ENCODE results near the gene AGAP5.

Gene AGAP5

DNA sequence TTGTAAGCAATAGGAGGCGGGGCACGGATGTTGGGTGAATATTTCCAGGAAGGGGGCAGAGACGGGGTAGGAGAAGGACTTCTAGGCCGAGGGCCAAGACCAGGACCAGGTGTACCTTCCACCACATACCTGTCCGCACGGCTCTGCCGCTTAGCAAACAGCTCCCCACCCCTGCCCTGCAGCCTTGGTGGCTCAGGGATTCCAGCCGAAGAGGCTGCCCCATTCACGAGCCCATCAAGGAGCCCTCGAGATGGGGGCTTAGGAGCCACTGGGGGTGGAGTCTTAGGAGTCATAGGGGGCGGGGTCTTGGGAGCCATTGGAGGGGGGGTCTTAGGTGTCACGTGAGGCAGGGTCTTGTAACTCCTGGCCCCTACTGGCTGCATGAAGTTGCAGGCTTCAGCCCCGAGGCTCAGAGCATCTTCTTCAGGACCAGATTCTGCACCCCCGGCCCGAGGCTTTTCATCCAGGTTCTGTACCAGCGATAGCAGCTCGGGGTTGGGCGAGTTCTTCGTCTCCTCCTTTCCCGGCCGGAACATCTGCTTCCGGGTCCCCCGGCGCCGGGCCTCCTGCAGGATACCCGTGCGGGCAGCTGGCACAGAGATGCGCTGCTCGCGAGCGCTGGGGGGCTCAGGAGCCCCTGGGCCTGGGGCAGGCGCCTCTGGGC lies 50.6 kb downstream of the AGAP5 start:
- peak overlapping the region in 4 of 5 donors; percentile 64 to 79 (median 68) for H3K9ac ChIP-seq (ENCODE audit: low read length in 5 of 5)
- peak overlapping the region; percentile 77 to 89 (median 83) for H3K4me3 ChIP-seq (ENCODE audit: low read depth in 1 of 5, low read length in 5 of 5)
- H3K36me3 ChIP-seq (ENCODE audit: control insufficient read depth in 5 of 5, insufficient read depth in 5 of 5, low read length in 5 of 5), result no peaks in the 10 kb centered on the region
- no peaks in the 10 kb centered on the region for H3K27me3 ChIP-seq (ENCODE audit: control insufficient read depth in 5 of 5, insufficient read depth in 4 of 5, low read length in 5 of 5)
- no peak overlapping the region for H3K27ac ChIP-seq (ENCODE audit: low read depth, low read length)
- H3K4me1 ChIP-seq (ENCODE audit: control insufficient read depth in 5 of 5, insufficient read depth in 5 of 5, low read length in 5 of 5), result peaks cover 0 to 21% (median 17%) of the 10 kb centered on the region in 5 donors
- no peaks in the 10 kb centered on the region for H3K9me3 ChIP-seq (ENCODE audit: control insufficient read depth in 5 of 5, low read length in 5 of 5)

DNA sequence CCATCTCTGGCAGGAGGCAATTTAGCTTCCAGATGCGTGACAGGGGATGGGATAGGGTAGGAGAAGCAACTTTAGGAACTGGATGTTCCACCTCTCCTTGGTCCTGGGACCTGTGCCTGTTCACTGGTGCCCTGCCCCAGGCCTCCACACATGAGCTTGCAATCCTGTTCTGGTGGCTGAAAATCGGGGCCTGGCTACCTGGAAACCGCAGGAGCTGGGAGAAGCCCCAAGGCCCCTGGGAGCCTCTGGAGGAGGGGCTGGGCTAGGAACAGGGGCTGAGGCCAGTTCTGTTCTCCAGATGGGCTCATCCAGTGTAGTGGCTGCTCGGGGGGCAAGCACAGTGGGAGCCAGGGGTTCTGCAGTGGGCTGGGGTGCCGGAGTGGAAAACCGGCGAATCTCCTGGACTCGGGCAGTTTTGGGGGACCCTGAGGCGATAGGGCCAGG lies 51.3 kb downstream of the AGAP5 start:
- Histone ChIP-seq H3K27me3 (ENCODE audit: control insufficient read depth in 5 of 5, insufficient read depth in 4 of 5, low read length in 5 of 5) (peaks cover 0 to under 1% (median 0%) of the 10 kb centered on the region in 5 donors), H3K27ac (ENCODE audit: low read depth, low read length) (no peak overlapping the region), H3K36me3 (ENCODE audit: control insufficient read depth in 5 of 5, insufficient read depth in 5 of 5, low read length in 5 of 5) (no peaks in the 10 kb centered on the region), H3K9me3 (ENCODE audit: control insufficient read depth in 5 of 5, low read length in 5 of 5) (no peaks in the 10 kb centered on the region), H3K4me3 (ENCODE audit: low read depth in 1 of 5, low read length in 5 of 5) (no peak overlapping the region), H3K4me1 (ENCODE audit: control insufficient read depth in 5 of 5, insufficient read depth in 5 of 5, low read length in 5 of 5) (peaks cover 0 to 23% (median 19%) of the 10 kb centered on the region in 5 donors), H3K9ac (ENCODE audit: low read length in 5 of 5) (no peak overlapping the region)

DNA sequence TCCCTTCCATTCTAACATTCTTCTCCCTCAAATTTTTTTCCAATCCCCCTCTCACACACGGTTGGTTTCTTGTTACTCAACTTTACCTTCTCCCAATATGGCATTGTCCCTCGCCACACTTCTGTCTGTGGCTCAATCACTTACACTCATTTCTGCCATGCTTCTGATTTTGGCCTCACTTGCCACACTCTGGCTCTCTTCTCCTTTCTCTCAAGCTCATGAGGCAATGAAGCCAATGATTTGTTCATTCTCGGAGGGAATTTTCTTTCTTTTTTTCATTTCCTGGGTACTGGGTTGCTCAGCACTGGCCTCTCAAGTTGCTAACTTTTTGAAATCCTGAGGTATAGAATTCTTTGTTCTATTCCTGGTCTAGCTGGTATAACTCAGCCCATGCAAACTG lies 52.7 kb downstream of the AGAP5 start:
- Histone ChIP-seq H3K4me3 (ENCODE audit: low read depth in 1 of 5, low read length in 5 of 5) (no peak overlapping the region), H3K27ac (ENCODE audit: low read depth, low read length) (no peak overlapping the region), H3K9ac (ENCODE audit: low read length in 5 of 5) (no peak overlapping the region), H3K36me3 (ENCODE audit: control insufficient read depth in 5 of 5, insufficient read depth in 5 of 5, low read length in 5 of 5) (no peaks in the 10 kb centered on the region), H3K4me1 (ENCODE audit: control insufficient read depth in 5 of 5, insufficient read depth in 5 of 5, low read length in 5 of 5) (peaks cover 0 to 29% (median 22%) of the 10 kb centered on the region in 5 donors), H3K9me3 (ENCODE audit: control insufficient read depth in 5 of 5, low read length in 5 of 5) (no peaks in the 10 kb centered on the region), H3K27me3 (ENCODE audit: control insufficient read depth in 5 of 5, insufficient read depth in 4 of 5, low read length in 5 of 5) (peaks cover 0 to 2% (median 0%) of the 10 kb centered on the region in 5 donors)

DNA sequence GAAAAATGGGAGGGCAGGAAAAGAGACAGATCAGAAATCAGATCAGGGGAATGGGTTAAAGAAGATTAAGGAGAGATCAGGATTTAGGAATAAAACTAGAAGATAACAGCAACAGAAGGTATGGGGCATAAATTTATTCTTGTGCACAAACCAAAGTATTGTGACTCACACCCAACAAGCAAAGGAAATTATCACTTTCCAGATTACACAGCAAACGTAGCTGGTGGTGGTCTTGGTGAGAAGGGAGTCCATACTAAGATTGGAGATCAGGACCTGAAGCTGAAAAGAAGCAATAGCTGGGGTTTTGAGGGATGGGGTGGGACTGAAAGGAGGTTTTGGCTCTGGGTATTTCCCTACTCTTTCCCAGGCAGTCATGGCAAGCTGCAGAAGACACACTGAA lies 53.1 kb downstream of the AGAP5 start:
- Histone ChIP-seq H3K4me1 (ENCODE audit: control insufficient read depth in 5 of 5, insufficient read depth in 5 of 5, low read length in 5 of 5) (peaks cover 0 to 29% (median 22%) of the 10 kb centered on the region in 5 donors), H3K27ac (ENCODE audit: low read depth, low read length) (no peak overlapping the region), H3K4me3 (ENCODE audit: low read depth in 1 of 5, low read length in 5 of 5) (no peak overlapping the region), H3K9ac (ENCODE audit: low read length in 5 of 5) (no peak overlapping the region), H3K36me3 (ENCODE audit: control insufficient read depth in 5 of 5, insufficient read depth in 5 of 5, low read length in 5 of 5) (no peaks in the 10 kb centered on the region), H3K27me3 (ENCODE audit: control insufficient read depth in 5 of 5, insufficient read depth in 4 of 5, low read length in 5 of 5) (peaks cover 0 to 4% (median 0%) of the 10 kb centered on the region in 5 donors), H3K9me3 (ENCODE audit: control insufficient read depth in 5 of 5, low read length in 5 of 5) (no peaks in the 10 kb centered on the region)

- Histone ChIP-seq H3K4me3 (ENCODE audit: low read depth in 1 of 5, low read length in 5 of 5) (no peak overlapping the region), H3K36me3 (ENCODE audit: control insufficient read depth in 5 of 5, insufficient read depth in 5 of 5, low read length in 5 of 5) (no peaks in the 10 kb centered on the region), H3K27me3 (ENCODE audit: control insufficient read depth in 5 of 5, insufficient read depth in 4 of 5, low read length in 5 of 5) (peaks cover 0 to 4% (median 0%) of the 10 kb centered on the region in 5 donors), H3K27ac (ENCODE audit: low read depth, low read length) (no peak overlapping the region), H3K4me1 (ENCODE audit: control insufficient read depth in 5 of 5, insufficient read depth in 5 of 5, low read length in 5 of 5) (peaks cover 0 to 29% (median 22%) of the 10 kb centered on the region in 5 donors), H3K9me3 (ENCODE audit: control insufficient read depth in 5 of 5, low read length in 5 of 5) (no peaks in the 10 kb centered on the region), H3K9ac (ENCODE audit: low read length in 5 of 5) (no peak overlapping the region)
Measured at GRCh38 chr10:73644015-73644743, 53.7 kb downstream of the AGAP5 start.

DNA sequence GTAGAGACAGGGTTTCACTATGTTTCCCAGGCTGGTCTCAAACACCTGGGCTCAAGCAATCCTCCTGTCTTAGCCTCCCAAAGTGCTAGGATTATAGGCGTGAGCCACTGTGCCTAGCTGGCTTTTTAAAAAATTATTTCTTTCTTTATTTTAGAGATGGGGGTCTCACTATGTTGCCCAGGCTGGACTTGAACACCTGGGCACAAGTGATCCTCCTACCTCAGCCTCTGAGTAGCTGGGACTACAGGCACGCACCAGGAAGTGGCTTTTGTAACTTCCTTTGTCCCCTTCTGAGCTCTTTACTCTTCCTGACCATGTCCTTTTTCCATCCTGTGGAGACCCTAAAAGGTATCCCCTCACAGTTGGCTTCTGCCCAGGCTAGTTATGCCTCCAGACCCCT lies 54.5 kb downstream of the AGAP5 start:
- no peaks in the 10 kb centered on the region for H3K9me3 ChIP-seq (ENCODE audit: control insufficient read depth in 5 of 5, low read length in 5 of 5)
- H3K4me1 ChIP-seq (ENCODE audit: control insufficient read depth in 5 of 5, insufficient read depth in 5 of 5, low read length in 5 of 5), result peaks cover 0 to 24% (median 18%) of the 10 kb centered on the region in 5 donors
- H3K27ac ChIP-seq (ENCODE audit: low read depth, low read length), result no peak overlapping the region
- no peak overlapping the region for H3K9ac ChIP-seq (ENCODE audit: low read length in 5 of 5)
- no peak overlapping the region for H3K4me3 ChIP-seq (ENCODE audit: low read depth in 1 of 5, low read length in 5 of 5)
- no peaks in the 10 kb centered on the region for H3K36me3 ChIP-seq (ENCODE audit: control insufficient read depth in 5 of 5, insufficient read depth in 5 of 5, low read length in 5 of 5)
- H3K27me3 ChIP-seq (ENCODE audit: control insufficient read depth in 5 of 5, insufficient read depth in 4 of 5, low read length in 5 of 5), result peaks cover 0 to 4% (median 0%) of the 10 kb centered on the region in 5 donors

- Histone ChIP-seq H3K9ac (ENCODE audit: low read length in 5 of 5) (no peak within 1 kb of the TSS), H3K36me3 (ENCODE audit: control insufficient read depth in 5 of 5, insufficient read depth in 5 of 5, low read length in 5 of 5) (no peaks in the 10 kb centered on the region), H3K27me3 (ENCODE audit: control insufficient read depth in 5 of 5, insufficient read depth in 4 of 5, low read length in 5 of 5) (peaks cover 0 to 4% (median 0%) of the 10 kb centered on the region in 5 donors), H3K4me3 (ENCODE audit: low read depth in 1 of 5, low read length in 5 of 5) (no peak within 1 kb of the TSS), H3K9me3 (ENCODE audit: control insufficient read depth in 5 of 5, low read length in 5 of 5) (no peaks in the 10 kb centered on the region), H3K4me1 (ENCODE audit: control insufficient read depth in 5 of 5, insufficient read depth in 5 of 5, low read length in 5 of 5) (peaks cover 0 to 10% (median 3%) of the 10 kb centered on the region in 5 donors), H3K27ac (ENCODE audit: low read depth, low read length) (no peak within 1 kb of the TSS)
Measured at GRCh38 chr10:73641328-73642060, 56.4 kb downstream of the AGAP5 start, which contains the start of gene MYOZ1. Gene MYOZ1 (minus strand): TSS chr10:73641474. CDS start chr10:73640017, 1,457 bp downstream.

DNA sequence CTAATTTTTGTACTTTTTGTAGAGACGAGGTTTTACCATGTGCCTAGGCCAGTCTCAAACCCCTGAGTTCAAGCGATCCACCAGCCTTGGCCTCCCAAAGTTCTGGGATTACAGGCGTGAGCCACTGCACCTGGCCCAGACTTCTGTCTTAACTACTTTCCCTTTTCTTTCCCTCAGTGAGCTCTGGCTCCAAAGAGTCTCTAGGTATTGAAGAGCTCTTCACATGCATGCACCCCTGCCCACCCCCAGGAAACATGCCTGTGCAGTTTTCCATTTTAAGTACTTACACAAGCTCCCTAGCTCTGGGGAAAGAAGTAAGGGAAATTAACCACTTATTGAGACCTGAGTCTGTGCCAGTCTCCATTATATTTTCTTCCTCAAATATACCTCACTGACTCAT lies 58.6 kb downstream of the AGAP5 start:
- Histone ChIP-seq H3K9me3 (ENCODE audit: control insufficient read depth in 5 of 5, low read length in 5 of 5) (no peaks in the 10 kb centered on the region), H3K9ac (ENCODE audit: low read length in 5 of 5) (no peak overlapping the region), H3K36me3 (ENCODE audit: control insufficient read depth in 5 of 5, insufficient read depth in 5 of 5, low read length in 5 of 5) (no peaks in the 10 kb centered on the region), H3K27ac (ENCODE audit: low read depth, low read length) (no peak overlapping the region), H3K4me3 (ENCODE audit: low read depth in 1 of 5, low read length in 5 of 5) (no peak overlapping the region), H3K4me1 (ENCODE audit: control insufficient read depth in 5 of 5, insufficient read depth in 5 of 5, low read length in 5 of 5) (peaks cover 0 to 10% (median 3%) of the 10 kb centered on the region in 5 donors), H3K27me3 (ENCODE audit: control insufficient read depth in 5 of 5, insufficient read depth in 4 of 5, low read length in 5 of 5) (peaks cover 0 to 4% (median 0%) of the 10 kb centered on the region in 5 donors)

DNA sequence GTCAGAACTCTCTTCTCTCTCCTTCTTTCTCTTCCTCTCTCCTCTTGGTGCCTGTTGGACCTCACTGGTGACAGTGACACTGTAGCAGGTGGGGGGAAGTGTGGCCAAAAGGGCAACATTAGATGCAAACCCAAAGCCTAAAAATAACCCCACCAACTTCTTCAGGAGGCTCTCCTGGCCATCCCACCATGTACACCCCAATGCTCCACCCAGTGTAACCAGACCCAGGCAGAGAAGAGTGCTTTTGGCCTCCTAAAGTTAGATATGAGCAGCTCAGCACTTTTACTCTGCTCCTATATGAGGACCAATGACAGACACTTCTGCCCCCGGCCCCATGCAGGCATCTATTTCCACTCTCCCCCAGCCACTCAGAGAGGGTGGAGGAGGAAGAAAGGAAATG lies 62.1 kb downstream of the AGAP5 start:
- Histone ChIP-seq H3K36me3 (ENCODE audit: control insufficient read depth in 5 of 5, insufficient read depth in 5 of 5, low read length in 5 of 5) (no peaks in the 10 kb centered on the region), H3K4me1 (ENCODE audit: control insufficient read depth in 5 of 5, insufficient read depth in 5 of 5, low read length in 5 of 5) (peaks cover 0 to 5% (median 0%) of the 10 kb centered on the region in 5 donors), H3K9ac (ENCODE audit: low read length in 5 of 5) (no peak overlapping the region), H3K27ac (ENCODE audit: low read depth, low read length) (no peak overlapping the region), H3K4me3 (ENCODE audit: low read depth in 1 of 5, low read length in 5 of 5) (no peak overlapping the region), H3K27me3 (ENCODE audit: control insufficient read depth in 5 of 5, insufficient read depth in 4 of 5, low read length in 5 of 5) (peaks cover 0 to 4% (median 0%) of the 10 kb centered on the region in 5 donors), H3K9me3 (ENCODE audit: control insufficient read depth in 5 of 5, low read length in 5 of 5) (no peaks in the 10 kb centered on the region)

Measured in subcutaneous abdominal adipose tissue (tissue), 5 donors.